ENCODE measurements around the gene HARBI1.

The HARBI1 gene

GRCh38 chr11:46616551-46617133 is 385 bp downstream of the HARBI1 start:
- peaks cover 4% of the 10 kb centered on the region; the same call in 1 of the 2 replicates for H3K36me3 ChIP-seq (ENCODE audit: insufficient read depth, low read length)
- H3K9me3 ChIP-seq (ENCODE audit: control insufficient read depth, insufficient read depth, low read length), result no peaks in the 10 kb centered on the region
- peak overlapping the region; percentile 75 for H3K9ac ChIP-seq (ENCODE audit: low read depth, low read length)
- H3K4me1 ChIP-seq (ENCODE audit: insufficient read depth, low read length), result peaks cover 4% of the 10 kb centered on the region; the same call in 1 of the 2 replicates

GRCh38 chr11:46615756-46616155 is 1.3 kb downstream of the HARBI1 start:
- no peaks in the 10 kb centered on the region for H3K9me3 ChIP-seq (ENCODE audit: control insufficient read depth, insufficient read depth, low read length)
- H3K4me1 ChIP-seq (ENCODE audit: insufficient read depth, low read length), result peaks cover 4% of the 10 kb centered on the region; the same call in 1 of the 2 replicates
- no peak overlapping the region for H3K9ac ChIP-seq (ENCODE audit: low read depth, low read length)

GRCh38 chr11:46612326-46612725 is 4.7 kb downstream of the HARBI1 start:
- Histone ChIP-seq H3K9ac (ENCODE audit: low read depth, low read length) (no peak overlapping the region), H3K9me3 (ENCODE audit: control insufficient read depth, insufficient read depth, low read length) (no peaks in the 10 kb centered on the region), H3K36me3 (ENCODE audit: insufficient read depth, low read length) (no peaks in the 10 kb centered on the region), H3K4me1 (ENCODE audit: insufficient read depth, low read length) (no peaks in the 10 kb centered on the region)

More at GRCh38 chr11:46615756-46616155, 1.3 kb downstream of the HARBI1 start:
- no peaks in the 10 kb centered on the region for H3K36me3 ChIP-seq (ENCODE audit: insufficient read depth, low read length)

- Histone ChIP-seq H3K4me1 (ENCODE audit: insufficient read depth, low read length) (no peaks in the 10 kb centered on the region), H3K9me3 (ENCODE audit: control insufficient read depth, insufficient read depth, low read length) (no peaks in the 10 kb centered on the region), H3K9ac (ENCODE audit: low read depth, low read length) (no peak overlapping the region), H3K36me3 (ENCODE audit: insufficient read depth, low read length) (no peaks in the 10 kb centered on the region)
These were observed 5.3 kb downstream of the HARBI1 start for GRCh38 chr11:46611526-46612304.

GRCh38 chr11:46609386-46609785 is 7.6 kb downstream of the HARBI1 start:
- no peaks in the 10 kb centered on the region for H3K9me3 ChIP-seq (ENCODE audit: control insufficient read depth, insufficient read depth, low read length)
- H3K36me3 ChIP-seq (ENCODE audit: insufficient read depth, low read length), result no peaks in the 10 kb centered on the region
- H3K9ac ChIP-seq (ENCODE audit: low read depth, low read length), result no peak overlapping the region
- H3K4me1 ChIP-seq (ENCODE audit: insufficient read depth, low read length), result no peaks in the 10 kb centered on the region

GRCh38 chr11:46607516-46607915 is 9.5 kb downstream of the HARBI1 start:
- H3K36me3 ChIP-seq (ENCODE audit: insufficient read depth, low read length), result no peaks in the 10 kb centered on the region
- H3K4me1 ChIP-seq (ENCODE audit: insufficient read depth, low read length), result no peaks in the 10 kb centered on the region
- H3K9ac ChIP-seq (ENCODE audit: low read depth, low read length), result no peak overlapping the region
- H3K9me3 ChIP-seq (ENCODE audit: control insufficient read depth, insufficient read depth, low read length), result no peaks in the 10 kb centered on the region

GRCh38 chr11:46604796-46605195 is 12.2 kb downstream of the HARBI1 start:
- no peak overlapping the region for H3K9ac ChIP-seq (ENCODE audit: low read depth, low read length)
- H3K36me3 ChIP-seq (ENCODE audit: insufficient read depth, low read length), result no peaks in the 10 kb centered on the region
- no peaks in the 10 kb centered on the region for H3K4me1 ChIP-seq (ENCODE audit: insufficient read depth, low read length)
- no peaks in the 10 kb centered on the region for H3K9me3 ChIP-seq (ENCODE audit: control insufficient read depth, insufficient read depth, low read length)

- Histone ChIP-seq H3K4me1 (ENCODE audit: insufficient read depth, low read length) (no peaks in the 10 kb centered on the region), H3K36me3 (ENCODE audit: insufficient read depth, low read length) (no peaks in the 10 kb centered on the region), H3K9me3 (ENCODE audit: control insufficient read depth, insufficient read depth, low read length) (no peaks in the 10 kb centered on the region), H3K9ac (ENCODE audit: low read depth, low read length) (no peak overlapping the region)
These were observed 13.2 kb downstream of the HARBI1 start for GRCh38 chr11:46603704-46604308.

GRCh38 chr11:46601129-46601528 is 15.9 kb downstream of the HARBI1 start:
- Histone ChIP-seq H3K4me1 (ENCODE audit: insufficient read depth, low read length) (no peaks in the 10 kb centered on the region), H3K9me3 (ENCODE audit: control insufficient read depth, insufficient read depth, low read length) (no peaks in the 10 kb centered on the region), H3K36me3 (ENCODE audit: insufficient read depth, low read length) (no peaks in the 10 kb centered on the region), H3K9ac (ENCODE audit: low read depth, low read length) (no peak overlapping the region)

- H3K4me1 ChIP-seq (ENCODE audit: insufficient read depth, low read length), result no peaks in the 10 kb centered on the region
- no peak overlapping the region for H3K9ac ChIP-seq (ENCODE audit: low read depth, low read length)
These were observed 16.6 kb downstream of the HARBI1 start for GRCh38 chr11:46600194-46600960.

GRCh38 chr11:46599340-46600193 is 17.5 kb downstream of the HARBI1 start:
- Histone ChIP-seq H3K9ac (ENCODE audit: low read depth, low read length) (no peak overlapping the region), H3K9me3 (ENCODE audit: control insufficient read depth, insufficient read depth, low read length) (no peaks in the 10 kb centered on the region), H3K4me1 (ENCODE audit: insufficient read depth, low read length) (no peaks in the 10 kb centered on the region; the same call in 1 of the 2 replicates), H3K36me3 (ENCODE audit: insufficient read depth, low read length) (no peaks in the 10 kb centered on the region)

More at GRCh38 chr11:46600194-46600960, 16.6 kb downstream of the HARBI1 start:
- Histone ChIP-seq H3K9me3 (ENCODE audit: control insufficient read depth, insufficient read depth, low read length) (no peaks in the 10 kb centered on the region), H3K36me3 (ENCODE audit: insufficient read depth, low read length) (no peaks in the 10 kb centered on the region)

GRCh38 chr11:46597609-46598219 is 19.3 kb downstream of the HARBI1 start:
- no peak overlapping the region for H3K9ac ChIP-seq (ENCODE audit: low read depth, low read length)
- H3K4me1 ChIP-seq (ENCODE audit: insufficient read depth, low read length), result no peaks in the 10 kb centered on the region; the same call in none of the 2 replicates
- H3K9me3 ChIP-seq (ENCODE audit: control insufficient read depth, insufficient read depth, low read length), result no peaks in the 10 kb centered on the region
- no peaks in the 10 kb centered on the region for H3K36me3 ChIP-seq (ENCODE audit: insufficient read depth, low read length)

GRCh38 chr11:46597155-46597554 is 19.9 kb downstream of the HARBI1 start:
- Histone ChIP-seq H3K9ac (ENCODE audit: low read depth, low read length) (no peak overlapping the region), H3K36me3 (ENCODE audit: insufficient read depth, low read length) (no peaks in the 10 kb centered on the region), H3K9me3 (ENCODE audit: control insufficient read depth, insufficient read depth, low read length) (no peaks in the 10 kb centered on the region), H3K4me1 (ENCODE audit: insufficient read depth, low read length) (no peaks in the 10 kb centered on the region; the same call in none of the 2 replicates)
